Hematopoietic multipotent progenitor cell treated with erythropoietin and hydrocortisone succinate and interleukin-3 and kit ligand, for 6 days (in vitro differentiated cells): Measurements from ENCODE around the gene VPS16.
A peak's percentile ranks its signal among the peaks of the same experiment; 100 is the strongest.
"Not testable (repeated sequence)": the region's sequence is repeated elsewhere in the genome, so short reads cannot be mapped to it uniquely, and the experiment has no call there.

Experiments
- DNase-seq: peaks from one replicate; pipeline ENCODE4 v3.0.0-alpha.2; 2015

Gene VPS16

DNA sequence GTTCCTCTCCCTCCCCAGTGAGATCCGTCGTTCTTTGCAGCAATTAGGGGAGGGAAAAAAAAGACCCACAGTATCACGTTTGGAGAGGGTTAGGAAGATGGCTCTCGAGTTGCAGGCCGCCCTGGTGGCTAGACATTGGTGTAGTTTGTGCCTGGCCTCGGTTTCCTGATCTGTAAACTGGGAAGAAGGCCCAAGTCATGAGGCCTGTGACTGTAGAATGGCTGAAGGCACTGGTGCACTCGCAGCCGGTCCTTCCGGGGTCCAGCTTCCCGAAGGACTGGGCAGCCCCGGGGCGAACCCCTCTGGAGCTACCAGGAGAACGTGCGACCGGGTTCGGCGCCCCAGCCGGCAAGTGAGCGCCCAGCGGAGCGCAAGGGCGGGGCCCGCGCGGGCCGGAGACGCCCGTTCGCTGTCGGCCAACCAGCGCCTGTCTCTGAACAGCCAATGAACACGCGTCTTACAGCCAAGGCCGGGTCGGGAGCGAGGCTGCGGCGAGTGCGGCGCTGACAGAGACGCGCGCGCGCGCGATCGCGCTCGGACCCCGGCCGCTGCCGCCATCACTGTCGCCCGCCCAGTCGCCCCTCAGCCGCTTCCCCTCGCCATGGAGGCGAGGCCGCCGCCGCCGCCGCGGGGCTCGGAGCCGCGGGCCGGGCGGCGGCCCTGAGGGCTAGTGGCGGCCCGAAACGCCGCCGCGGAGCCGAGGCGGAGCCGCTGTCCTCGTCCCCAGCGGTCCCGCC, 32.6 kb downstream of the VPS16 start, which contains the start of gene PTPRA:
PTPRA (plus strand) TSS at position 472 of the 737 bp plus-strand sequence. CDS start 90,797 bp downstream, outside the sequence.
- DNase-seq = peak; percentile 96

DNA sequence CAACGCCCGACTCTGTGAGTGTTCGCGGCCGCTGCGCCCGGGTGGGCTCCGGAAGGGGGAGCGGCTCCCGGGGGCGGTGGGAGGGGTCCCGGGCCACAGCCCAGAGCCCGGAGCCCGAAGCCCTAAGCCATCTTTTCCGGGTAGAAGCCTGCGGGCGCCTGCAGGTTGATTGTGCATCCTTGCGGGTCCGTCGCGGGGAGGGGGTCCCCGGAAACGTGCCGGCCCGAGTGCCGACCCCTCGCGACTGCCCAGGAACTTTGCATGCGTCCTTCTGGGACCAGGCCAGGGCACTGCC, 33.1 kb downstream of the VPS16 start:
- DNase-seq = peak; percentile 71

DNA sequence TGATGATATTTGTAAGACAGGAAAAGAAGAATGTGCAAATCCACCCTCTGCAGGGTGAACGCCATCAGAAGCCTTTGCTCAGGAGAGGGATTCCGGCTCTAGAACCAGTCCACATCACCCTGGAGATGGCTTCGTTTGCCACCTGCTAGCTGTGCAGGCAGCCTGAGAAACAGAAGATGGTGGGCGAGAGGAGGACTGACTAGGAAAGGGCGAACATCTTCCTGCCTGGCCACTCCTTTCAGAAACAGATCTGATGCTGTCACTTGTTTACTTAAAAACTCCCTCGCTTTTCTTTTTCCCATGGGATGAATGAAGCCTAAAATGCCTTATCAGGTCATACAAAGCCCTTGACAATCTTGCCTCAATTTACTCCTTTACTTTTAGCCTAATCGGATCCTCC, 33.9 kb downstream of the VPS16 start:
- peak; percentile 50 for DNase-seq

DNA sequence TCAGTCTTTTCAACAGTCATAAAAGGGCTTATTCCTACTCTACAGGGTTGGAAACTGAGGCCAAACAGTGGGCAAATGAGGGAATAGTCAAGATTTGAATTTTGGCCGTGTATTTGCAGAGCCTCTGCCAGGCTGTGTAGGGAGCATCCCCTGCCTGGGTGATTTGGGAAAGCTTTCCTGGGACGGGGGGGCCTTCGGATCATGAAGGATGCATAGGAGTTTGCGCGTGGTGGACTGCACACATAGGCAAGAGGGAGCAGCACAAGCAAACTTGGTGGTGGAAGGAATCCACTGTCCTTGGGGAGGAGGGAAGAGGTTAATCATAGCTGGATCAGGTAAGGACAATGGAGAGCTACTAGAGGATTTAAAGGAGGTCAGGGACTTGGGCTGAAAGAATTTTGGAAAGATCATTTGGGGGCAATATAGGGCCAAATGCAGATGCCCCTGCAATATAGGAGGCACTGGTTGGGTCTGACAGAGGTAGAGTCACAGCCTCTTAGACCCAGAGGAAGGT, 35.2 kb downstream of the VPS16 start:
- DNase-seq = no peak

DNA sequence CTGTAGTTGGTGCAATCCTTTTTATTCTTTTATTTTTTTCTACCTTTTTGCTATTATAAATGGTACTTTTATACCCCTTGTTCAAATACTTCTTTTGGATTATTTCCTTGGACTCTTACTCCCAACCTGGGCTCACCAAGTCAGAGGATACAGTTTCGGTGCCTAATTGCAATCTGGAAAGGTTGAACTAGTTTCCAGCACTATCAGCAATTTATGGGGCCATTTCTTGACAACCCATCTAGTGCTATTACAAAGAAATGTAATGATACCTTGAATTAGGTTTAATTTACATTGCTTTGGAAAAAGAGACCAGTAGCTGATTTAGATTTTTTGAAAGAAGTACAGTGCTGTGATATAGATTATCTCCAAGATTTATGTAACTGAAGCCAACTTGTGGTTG, 38.0 kb downstream of the VPS16 start:
- no peak for DNase-seq

DNA sequence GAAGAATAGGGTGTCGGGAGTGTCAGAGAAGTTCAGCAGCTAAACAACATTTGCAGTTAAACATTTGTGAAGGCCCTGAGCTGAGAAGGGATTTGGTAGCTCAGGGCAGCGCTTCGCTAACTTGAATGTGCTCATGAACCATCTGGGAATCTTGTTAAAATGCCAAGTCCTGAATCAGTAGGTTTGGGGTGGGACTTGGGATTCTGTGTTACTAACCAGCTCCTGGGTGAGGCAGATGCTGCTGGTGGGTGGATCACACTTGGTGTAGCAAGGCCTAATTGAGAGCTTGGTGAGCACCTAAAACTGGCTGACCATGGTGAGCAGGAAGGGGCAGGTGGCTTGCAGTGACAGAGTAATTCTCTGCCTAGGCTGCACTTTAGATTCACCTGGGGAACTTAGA, 38.6 kb downstream of the VPS16 start:
- no peak for DNase-seq

DNA sequence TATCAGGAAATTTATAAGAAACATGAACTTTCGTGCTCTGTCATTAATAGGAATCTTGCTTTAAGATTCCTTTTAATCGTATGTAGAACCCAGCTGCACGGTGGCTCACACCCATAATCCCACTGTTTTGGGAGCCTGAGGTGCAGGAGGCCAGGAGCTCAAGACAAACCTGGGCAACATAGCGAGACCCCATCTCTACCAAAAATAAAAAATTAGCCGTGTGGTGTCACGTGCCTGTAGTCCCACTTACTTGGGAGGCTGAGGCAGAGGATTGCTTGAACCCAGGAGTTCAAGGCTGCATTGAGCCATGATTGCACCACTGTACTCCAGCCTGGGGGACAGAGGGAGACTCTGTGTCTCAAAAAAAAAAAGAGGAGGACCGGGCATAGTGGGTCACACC, 40.1 kb downstream of the VPS16 start:
- DNase-seq = no peak

DNA sequence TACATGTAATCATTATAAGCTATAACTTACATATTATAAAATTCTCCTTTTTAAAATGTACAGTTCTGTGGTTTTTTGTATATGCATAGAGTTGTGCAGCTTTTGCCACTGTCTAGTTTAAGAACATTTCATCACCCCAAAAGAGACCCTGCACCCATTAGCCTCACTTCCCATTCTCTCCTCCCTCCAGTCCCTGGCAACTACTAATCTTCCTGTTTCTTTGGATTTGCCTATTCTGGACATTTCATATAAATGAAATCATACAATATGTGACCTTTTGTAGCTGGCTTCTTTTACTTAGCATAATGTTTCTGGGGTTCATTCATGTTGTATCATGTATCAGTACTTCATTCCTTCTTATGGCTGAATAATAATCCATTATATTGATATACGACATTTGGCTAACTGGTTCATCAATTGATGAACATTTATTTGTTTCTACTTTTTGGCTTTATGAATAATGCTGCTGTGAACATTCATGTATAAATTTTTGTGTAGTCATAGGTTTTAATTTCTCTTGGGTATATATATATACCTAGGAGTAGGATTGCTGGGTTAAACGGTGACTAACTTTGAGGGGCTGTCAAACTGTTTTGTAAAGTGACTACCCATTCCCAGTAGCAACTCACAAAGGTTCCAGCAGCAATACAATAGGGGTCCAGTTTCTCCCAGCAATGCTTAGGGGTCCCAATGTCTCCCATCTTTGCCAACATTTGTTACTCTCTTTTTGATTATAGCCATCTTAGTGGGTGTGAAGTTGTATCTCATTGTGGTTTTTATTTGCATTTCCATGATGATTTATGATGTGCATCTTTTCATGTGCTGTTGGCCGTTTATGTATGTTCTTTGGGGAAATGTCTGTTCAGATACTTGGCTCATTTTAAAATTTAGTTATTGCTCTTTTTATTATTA, 43.4 kb downstream of the VPS16 start:
- DNase-seq = no peak

DNA sequence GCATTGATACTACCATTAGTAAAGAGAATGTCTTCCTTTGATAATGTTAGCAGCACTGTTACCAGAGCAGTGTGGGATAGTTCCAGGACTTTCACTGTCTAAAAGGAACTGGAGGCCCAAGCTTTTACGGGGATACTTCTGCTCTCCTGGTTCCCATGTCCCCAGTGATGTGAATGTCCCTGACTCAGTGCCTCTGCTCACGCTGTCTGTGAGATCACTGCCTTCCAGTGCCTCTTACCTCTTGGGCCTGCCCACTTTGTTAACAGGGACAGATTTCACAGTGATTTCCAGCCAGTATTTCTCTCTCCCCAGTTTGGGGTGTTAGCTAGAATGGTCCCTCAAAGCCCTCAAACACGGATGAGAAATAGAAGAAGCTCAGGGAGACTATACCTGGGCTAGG, 47.2 kb downstream of the VPS16 start:
- DNase-seq = no peak

DNA sequence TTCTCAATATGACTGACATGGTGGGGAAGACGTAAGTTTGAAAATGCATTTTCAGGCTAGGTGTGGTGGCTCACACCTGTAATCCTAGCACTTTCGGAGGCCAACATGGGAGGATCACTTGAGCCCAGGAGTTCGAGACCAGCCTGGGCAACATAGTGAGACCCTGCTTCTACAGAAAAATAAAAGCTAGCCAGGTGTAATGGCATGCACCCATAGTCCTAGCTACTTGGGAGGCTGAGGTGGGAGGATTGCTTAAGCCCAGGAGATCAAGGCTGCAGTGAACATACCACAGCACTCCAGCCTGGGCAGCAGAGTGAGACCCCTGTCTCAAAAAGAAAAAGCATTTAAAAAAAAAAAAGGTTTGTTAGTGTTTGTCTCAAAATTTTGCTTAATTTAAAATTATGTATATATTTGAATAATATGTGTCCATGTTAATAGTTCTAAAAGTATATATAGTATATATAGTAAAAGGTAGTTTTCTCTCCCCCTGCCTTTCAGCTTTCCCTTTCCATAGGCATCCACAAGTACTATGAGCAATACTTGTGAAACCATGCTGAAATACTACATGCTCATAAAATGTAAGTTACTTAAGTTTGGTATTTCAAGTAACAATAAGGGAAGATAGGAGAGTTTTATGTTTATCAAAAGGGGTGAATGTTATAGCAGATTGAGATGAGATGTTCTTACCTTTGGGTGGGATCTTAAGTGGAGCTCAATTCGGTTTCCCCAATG, 47.8 kb downstream of the VPS16 start:
- DNase-seq = no peak

DNA sequence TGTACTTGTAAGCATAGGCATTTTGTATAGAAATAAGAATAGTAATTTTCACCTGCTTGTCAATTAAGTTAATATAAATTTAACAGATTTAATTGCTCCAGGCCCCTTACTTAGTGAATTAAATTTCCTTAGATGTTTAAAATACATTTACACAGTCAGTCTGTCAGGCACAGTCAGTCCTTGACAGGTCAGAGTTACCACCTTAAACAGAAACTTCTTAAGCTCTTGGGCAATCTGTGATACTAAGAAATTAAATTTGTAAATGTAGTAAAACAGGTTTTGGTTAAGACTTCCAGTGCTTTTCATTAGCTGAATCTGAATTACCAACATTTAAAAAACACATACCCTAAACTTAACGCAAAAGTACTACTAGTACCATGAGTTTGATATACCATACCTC, 48.7 kb downstream of the VPS16 start:
- DNase-seq = no peak

DNA sequence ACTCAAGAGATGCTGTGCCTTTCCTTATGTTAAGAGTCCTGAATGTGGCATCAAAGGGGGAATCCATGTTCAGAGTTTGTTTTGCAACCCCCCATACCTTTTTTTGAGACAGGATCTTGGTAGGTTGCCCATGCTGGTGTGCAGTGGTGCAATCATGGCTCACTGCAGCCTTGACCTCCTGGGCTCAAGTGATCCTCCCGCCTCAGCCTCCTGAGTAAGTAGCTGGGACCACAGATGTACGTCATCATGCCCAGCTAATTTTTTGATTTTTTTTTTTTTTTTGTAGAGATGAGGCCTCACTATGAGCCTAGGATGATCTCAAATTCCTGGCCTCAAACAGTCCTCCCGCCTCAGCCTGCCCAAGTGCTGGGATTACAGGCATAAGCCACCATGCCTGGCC, 49.3 kb downstream of the VPS16 start:
- DNase-seq = no peak

DNA sequence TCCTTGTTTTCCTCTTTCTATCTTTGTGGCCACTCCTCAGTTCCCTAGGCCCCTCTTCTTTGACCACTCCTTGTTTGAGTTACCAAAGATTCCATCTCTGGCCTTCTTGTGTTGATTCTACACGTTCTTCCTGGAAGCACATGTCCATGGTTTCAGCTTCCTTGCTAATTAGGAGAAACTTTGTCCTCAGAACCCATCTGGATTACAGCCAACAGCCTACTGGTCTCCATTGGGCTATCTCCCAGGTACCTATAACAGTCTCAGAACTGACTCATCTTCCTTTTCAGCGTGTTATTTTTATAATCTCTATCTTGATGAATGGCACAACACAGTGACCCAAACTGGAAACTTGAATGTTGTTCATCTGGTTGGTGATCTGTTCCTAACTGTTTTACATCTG, 50.2 kb downstream of the VPS16 start:
- DNase-seq = peak; percentile 53

DNA sequence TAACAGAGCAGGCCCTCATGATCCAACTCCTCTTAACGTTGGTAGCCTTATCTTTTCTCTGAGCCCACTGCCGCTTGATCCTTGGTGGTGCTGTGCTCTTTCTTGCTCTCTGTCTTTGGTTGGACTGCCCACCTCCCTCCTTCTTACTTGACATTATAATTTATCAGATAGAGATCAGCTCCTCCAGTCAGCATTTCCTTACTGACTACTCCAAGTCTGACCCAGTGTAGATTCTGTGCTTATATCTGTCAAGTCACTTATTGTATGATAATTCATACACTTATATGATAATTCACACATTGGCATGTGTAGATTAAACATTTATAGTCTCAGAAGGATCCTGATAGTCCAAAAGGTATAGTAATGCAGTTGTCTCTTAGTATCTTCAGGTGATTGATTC, 50.8 kb downstream of the VPS16 start:
- DNase-seq = peak; percentile 27

DNA sequence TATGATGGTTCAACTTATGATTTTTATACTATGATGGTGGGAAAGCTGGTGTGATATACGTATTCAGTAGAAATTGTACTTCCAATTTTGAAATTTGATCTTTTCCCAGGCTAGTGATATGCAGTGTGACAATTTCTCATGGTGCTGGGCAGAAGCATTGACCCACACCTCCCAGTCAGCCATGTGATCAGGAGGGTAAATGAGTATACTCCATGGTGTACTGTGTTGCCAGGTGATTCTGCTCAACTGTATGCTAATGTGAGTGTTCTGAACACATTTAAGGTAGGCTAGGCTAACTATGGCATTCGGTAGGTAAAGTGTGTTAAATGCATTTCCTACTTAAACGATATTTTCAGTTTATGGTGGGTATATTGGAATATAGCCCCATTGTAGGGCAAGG, 51.8 kb downstream of the VPS16 start:
- DNase-seq = no peak

DNA sequence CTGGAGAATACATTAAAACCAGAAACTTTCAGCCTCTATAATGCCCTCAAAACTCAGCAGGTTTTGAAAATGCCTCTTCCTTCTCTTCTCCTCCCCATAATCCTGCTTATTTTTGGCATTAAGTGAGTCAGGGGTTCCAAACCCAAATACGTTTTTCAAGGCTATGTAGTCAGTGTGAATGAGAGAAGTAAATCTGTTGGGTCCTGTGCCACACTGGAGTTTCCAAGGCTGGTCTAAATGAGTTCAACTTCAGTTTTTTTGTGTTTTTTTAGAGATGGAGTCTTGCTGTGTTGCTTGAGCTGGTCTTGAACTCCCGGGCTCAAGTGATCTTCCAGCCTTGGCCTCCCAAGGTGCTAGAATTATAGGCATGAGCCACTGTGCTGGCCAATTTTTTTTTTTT, 53.7 kb downstream of the VPS16 start:
- no peak for DNase-seq

DNA sequence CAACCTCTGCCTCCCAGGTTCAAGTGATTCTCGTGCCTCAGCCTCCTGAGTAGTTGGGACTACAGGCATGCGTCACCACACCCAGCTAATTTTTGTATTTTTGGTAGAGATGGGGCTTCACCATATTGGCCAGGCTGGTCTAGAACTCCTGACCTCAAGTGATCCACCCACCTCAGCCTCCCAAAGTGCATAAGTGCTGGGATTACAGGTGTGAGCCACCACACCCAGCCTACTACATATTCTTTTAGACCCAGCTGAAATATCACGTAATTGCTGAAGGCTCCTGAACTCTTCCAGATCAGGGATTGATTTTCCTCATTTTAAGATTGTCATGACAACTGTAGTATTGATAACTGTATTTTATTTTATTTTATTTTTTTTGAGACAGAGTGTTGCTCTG, 54.6 kb downstream of the VPS16 start:
- DNase-seq = not testable (repeated sequence)

DNA sequence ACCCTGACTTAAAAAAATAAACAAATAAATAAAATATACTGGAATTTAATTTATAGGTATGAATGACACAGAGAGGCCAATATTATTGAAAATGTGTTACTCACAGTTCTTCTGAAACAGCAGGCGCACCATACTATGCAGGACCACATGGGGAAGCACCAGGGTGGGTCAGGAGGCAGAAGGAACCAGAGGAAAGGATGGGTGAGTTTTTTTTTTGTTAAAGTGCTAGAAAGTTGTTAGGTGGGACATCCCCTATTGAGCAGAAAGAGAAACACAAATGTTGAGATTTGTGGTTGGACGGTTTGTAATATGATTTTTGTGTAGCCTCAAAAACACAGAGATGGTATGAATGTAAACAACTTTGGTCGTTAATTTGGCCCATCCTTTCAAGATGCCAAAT, 58.7 kb downstream of the VPS16 start:
- no peak for DNase-seq

DNA sequence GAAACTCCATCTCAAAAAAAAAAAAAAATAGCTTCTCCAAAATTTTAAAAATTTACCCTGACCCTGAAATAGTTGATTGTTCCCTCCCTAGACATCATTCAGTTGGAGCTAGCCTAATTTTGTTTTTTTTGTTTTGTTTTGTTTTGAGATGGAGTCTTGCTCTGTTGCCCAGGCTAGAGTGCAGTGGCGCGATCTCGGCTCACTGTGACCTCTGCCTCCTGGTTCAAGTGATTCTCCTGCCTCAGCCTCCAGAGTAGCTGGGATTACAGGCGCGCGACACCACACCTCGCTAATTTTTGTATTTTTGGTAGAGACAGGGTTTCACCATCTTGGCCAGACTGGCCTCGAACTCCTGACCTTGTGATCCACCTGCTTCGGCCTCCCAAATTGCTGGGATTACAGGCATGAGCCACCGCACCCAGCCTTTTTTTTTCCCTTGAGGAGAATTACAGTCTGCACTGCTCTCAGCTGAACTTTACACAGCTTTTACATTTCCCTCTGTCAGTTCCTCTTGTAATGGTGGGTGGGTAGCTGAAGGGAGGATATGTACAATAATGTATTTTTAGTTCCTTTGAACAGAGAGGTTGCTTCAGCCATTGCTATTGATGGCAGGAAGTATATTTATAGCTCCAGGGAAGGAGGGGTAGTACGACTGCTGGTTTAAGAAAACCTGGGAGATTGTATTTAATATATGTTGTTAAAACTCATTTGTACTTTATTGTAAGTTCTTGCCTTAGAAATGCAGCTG, 60.5 kb downstream of the VPS16 start:
- DNase-seq = peak; percentile 17

DNA sequence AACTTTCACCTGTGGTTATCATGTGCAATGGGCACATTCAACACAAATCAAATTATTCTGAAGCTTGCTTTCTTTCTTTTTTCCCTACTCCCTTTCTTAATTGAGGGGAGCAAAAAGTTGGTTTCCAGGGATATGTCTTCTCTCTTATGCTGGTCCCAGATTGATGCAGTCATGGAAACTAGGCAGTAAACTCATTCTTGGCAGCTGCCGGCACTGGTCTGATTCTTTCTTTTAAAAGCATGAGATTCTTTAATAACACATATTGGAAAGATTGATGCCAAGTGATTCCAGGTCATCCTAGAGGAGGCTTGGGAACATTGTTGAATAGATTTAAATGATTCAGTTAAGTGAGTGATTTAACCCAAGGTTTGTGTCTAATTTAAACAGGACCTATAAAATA, 61.7 kb downstream of the VPS16 start:
- DNase-seq = no peak

DNA sequence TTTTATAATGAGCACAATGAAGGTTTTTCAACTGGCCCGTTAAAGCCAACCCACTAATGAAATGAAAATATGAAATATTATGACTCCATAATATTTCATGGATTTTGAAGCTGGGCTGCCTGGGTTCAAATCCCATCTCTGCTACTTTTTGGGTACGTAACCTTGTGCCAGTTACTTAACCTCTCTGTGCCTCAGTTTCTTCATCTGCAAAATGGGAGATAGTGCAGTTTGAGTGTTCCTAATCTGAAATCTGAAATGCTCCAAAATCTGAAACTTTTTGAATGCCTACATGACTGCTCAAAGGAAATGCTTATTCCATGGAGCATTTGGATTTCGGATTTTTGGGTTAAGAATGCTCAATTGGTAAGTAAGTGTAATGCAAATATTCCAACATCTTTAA, 62.3 kb downstream of the VPS16 start:
- no peak for DNase-seq

DNA sequence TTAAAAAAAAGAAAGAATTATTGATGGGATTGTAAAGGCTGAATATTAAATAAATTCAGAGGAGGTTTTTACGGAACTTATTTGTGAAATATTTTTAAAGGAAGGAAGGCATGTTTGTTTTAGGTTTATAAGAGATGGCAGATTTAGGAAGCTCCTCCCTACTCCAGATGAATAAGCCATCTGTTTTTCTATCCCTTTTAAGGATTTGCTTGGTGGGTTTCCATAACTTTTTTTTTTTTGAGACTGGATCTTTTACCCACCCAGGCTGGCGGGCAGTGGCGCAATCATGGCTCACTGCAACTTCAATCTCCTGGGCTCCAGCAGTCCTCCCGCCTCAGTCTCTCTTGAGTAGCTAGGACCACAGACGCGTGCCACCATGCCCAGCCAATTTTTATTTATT, 63.1 kb downstream of the VPS16 start:
- no peak for DNase-seq

DNA sequence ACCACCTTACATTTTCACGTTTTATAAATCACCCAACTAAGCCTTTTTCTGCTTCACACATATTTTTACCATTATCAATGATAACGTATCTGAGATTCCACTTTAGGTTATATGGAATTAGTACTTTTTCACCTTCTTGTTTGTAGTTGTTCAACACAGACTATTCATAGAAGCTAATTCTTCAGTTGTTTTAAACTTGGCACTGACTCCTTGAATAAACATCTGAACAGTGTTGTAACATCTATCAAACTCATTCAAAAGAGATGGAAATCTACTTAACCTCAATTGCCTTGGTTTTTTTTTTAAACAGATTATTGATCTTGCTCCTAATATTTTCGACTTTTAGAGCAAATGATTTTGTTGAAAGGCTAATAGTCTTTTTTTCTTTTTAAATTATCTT, 67.0 kb downstream of the VPS16 start:
- DNase-seq = no peak
